ENCODE results near the gene CHRNE.
"Not testable (repeated sequence)": the region's sequence is repeated elsewhere in the genome, so short reads cannot be mapped to it uniquely, and the experiment has no call there.

CHRNE gene

GRCh38 chr17:4926577-4927335, 23.9 kb upstream of the CHRNE start:
- H3K36me3 ChIP-seq (ENCODE audit: control insufficient read depth, insufficient read depth, low read length); H3K27ac ChIP-seq (ENCODE audit: low read depth, low read length, severe bottlenecking); H3K9me3 ChIP-seq (ENCODE audit: control insufficient read depth, low read length); H3K4me3 ChIP-seq (ENCODE audit: extremely low read depth, insufficient read depth, low read length, poor library complexity, severe bottlenecking); H3K4me1 ChIP-seq (ENCODE audit: control insufficient read depth, insufficient read depth, low read length, poor library complexity, severe bottlenecking): not testable (repeated sequence)
- 91% methylated on average over 20 to 23 of the region's 24 CpGs for WGBS, 2 experiments (ENCODE audit: insufficient coverage in 2 of 2)

DNA sequence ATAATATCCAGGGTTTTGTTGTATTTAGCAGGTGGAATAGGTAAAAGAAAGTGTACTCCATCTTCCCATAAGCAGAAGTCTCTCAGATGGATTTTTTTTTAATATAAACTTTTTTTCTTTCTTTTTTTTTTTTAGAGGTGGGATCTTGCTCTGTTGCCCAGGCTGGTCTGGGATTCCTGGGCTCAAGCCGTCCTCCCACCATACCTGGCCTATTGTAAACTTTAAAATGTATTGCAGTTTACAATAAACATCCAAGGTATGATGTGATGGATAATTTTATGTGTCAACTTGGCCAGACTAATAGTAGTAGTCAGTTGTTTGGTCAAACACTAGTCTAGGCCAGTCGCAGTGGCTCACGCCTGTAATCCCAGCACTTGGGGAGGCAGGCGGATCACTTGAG, 18.4 kb upstream of the CHRNE start:
- Histone ChIP-seq H3K9me3 (ENCODE audit: control insufficient read depth, low read length) (no peaks in the 10 kb centered on the region), H3K27ac (ENCODE audit: low read depth, low read length, severe bottlenecking) (no peak overlapping the region), H3K4me3 (ENCODE audit: extremely low read depth, insufficient read depth, low read length, poor library complexity, severe bottlenecking) (no peak overlapping the region), H3K36me3 (ENCODE audit: control insufficient read depth, insufficient read depth, low read length) (no peaks in the 10 kb centered on the region), H3K4me1 (ENCODE audit: control insufficient read depth, insufficient read depth, low read length, poor library complexity, severe bottlenecking) (no peaks in the 10 kb centered on the region)
- WGBS, 2 experiments (ENCODE audit: insufficient coverage in 2 of 2) = 79% methylated on average over 3 of the region's 4 CpGs; no CpG with 5 or more reads in 1 of the 2 experiments

- Histone ChIP-seq H3K27ac (ENCODE audit: low read depth, low read length, severe bottlenecking) (no peak overlapping the region), H3K4me1 (ENCODE audit: control insufficient read depth, insufficient read depth, low read length, poor library complexity, severe bottlenecking) (no peaks in the 10 kb centered on the region), H3K4me3 (ENCODE audit: extremely low read depth, insufficient read depth, low read length, poor library complexity, severe bottlenecking) (no peak overlapping the region), H3K36me3 (ENCODE audit: control insufficient read depth, insufficient read depth, low read length) (no peaks in the 10 kb centered on the region), H3K9me3 (ENCODE audit: control insufficient read depth, low read length) (no peaks in the 10 kb centered on the region)
- WGBS, 2 experiments (ENCODE audit: insufficient coverage in 2 of 2) = 99 to 100% methylated on average over 6 to 9 of the region's 10 CpGs
Observed at GRCh38 chr17:4920351-4921048, 17.6 kb upstream of the CHRNE start.

DNA sequence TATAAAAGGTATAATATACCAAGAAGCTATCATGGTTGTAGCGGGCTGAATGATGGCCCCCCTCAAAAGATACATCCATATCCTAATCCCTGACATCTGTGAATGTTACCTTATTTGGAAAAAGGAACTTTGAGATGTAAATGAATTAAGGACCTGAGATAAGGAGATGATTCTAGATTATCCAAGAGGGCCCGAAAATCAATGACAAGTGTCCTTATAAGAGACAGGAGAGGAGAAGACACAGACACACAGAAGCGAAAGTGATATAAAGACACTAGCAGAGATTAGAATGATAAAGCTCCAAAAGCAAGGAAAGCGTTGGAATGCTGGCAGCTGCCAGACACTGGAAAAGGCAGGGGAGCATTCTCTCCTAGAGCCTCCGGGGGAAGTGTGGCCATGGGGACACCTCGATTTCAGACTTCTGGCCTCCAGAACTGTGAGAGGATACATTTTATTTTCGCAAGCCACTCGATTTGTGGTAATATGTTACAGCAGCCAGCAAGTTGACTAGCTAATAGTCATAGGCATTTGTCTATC, 16.7 kb upstream of the CHRNE start:
- Histone ChIP-seq H3K27ac (ENCODE audit: low read depth, low read length, severe bottlenecking) (no peak overlapping the region), H3K4me1 (ENCODE audit: control insufficient read depth, insufficient read depth, low read length, poor library complexity, severe bottlenecking) (no peaks in the 10 kb centered on the region), H3K9me3 (ENCODE audit: control insufficient read depth, low read length) (no peaks in the 10 kb centered on the region), H3K36me3 (ENCODE audit: control insufficient read depth, insufficient read depth, low read length) (no peaks in the 10 kb centered on the region), H3K4me3 (ENCODE audit: extremely low read depth, insufficient read depth, low read length, poor library complexity, severe bottlenecking) (no peak overlapping the region)
- 60 to 64% methylated on average over 4 to 5 of the region's 8 CpGs for WGBS, 2 experiments (ENCODE audit: insufficient coverage in 2 of 2)

DNA sequence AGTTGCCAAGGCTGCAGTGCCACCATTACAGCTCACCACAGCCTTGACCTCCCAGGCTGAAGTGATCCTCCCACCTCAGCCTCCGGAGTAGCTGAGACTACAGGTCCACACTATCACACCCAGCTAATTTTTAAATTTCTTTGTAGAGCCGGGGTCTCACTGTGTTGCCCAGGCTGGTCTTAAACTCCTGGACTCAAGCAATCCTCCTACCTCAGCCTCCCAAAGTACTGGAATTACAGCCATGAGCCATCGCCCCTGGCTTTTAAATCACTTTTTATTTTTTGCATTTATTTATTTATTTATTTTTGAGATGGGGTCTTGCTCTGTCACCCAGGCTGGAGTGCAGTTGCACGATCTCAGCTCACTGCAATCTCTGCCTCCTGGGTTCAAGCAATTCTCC, 11.7 kb upstream of the CHRNE start:
- 94 to 97% methylated on average over 3 of the region's 4 CpGs for WGBS, 2 experiments (ENCODE audit: insufficient coverage in 2 of 2)

DNA sequence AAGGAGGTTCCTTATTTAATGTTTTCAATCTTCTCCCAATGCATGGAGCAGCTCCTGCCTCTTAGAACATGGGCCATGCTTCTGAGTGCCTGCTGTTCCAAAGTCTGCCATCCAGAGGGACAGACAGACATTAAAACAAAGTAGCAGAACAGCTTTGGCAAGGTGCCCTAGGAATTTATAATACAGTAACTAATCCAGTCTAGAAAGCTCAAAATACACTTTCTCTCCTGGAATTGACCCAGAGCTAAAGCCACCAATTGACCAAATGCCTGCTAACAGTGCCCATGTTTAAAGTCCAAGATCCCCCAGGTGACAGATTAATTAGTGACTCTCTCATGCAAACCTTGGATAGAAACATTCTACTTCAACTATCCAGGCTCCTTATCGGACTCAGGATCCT, 11.1 kb upstream of the CHRNE start:
- WGBS, 2 experiments (ENCODE audit: insufficient coverage in 2 of 2) = 100% methylated on average over 1 of the region's 1 CpG; no CpG with 5 or more reads in 1 of the 2 experiments
- no peaks in the 10 kb centered on the region for H3K4me1 ChIP-seq (ENCODE audit: control insufficient read depth, insufficient read depth, low read length, poor library complexity, severe bottlenecking)
- H3K4me3 ChIP-seq (ENCODE audit: extremely low read depth, insufficient read depth, low read length, poor library complexity, severe bottlenecking) = no peak overlapping the region
- H3K9me3 ChIP-seq (ENCODE audit: control insufficient read depth, low read length) = no peaks in the 10 kb centered on the region
- no peaks in the 10 kb centered on the region for H3K36me3 ChIP-seq (ENCODE audit: control insufficient read depth, insufficient read depth, low read length)
- H3K27ac ChIP-seq (ENCODE audit: low read depth, low read length, severe bottlenecking) = no peak overlapping the region

More for the DNA sequence above, 11.7 kb upstream of the CHRNE start:
- H3K9me3 ChIP-seq (ENCODE audit: control insufficient read depth, low read length); H3K4me3 ChIP-seq (ENCODE audit: extremely low read depth, insufficient read depth, low read length, poor library complexity, severe bottlenecking); H3K27ac ChIP-seq (ENCODE audit: low read depth, low read length, severe bottlenecking); H3K36me3 ChIP-seq (ENCODE audit: control insufficient read depth, insufficient read depth, low read length); H3K4me1 ChIP-seq (ENCODE audit: control insufficient read depth, insufficient read depth, low read length, poor library complexity, severe bottlenecking): not testable (repeated sequence)

GRCh38 chr17:4908711-4909496, 6.0 kb upstream of the CHRNE start:
- Histone ChIP-seq H3K4me3 (ENCODE audit: extremely low read depth, insufficient read depth, low read length, poor library complexity, severe bottlenecking) (no peak overlapping the region), H3K9me3 (ENCODE audit: control insufficient read depth, low read length) (no peaks in the 10 kb centered on the region), H3K27ac (ENCODE audit: low read depth, low read length, severe bottlenecking) (peak overlapping the region; percentile 68), H3K4me1 (ENCODE audit: control insufficient read depth, insufficient read depth, low read length, poor library complexity, severe bottlenecking) (peaks cover 10% of the 10 kb centered on the region), H3K36me3 (ENCODE audit: control insufficient read depth, insufficient read depth, low read length) (no peaks in the 10 kb centered on the region)
- WGBS, 2 experiments (ENCODE audit: insufficient coverage in 2 of 2) = 37% methylated on average over 17 to 18 of the region's 20 CpGs

- peak overlapping the region; percentile 68 for H3K27ac ChIP-seq (ENCODE audit: low read depth, low read length, severe bottlenecking)
- 34% methylated on average over 9 to 10 of the region's 10 CpGs for WGBS, 2 experiments (ENCODE audit: insufficient coverage in 2 of 2)
- H3K4me1 ChIP-seq (ENCODE audit: control insufficient read depth, insufficient read depth, low read length, poor library complexity, severe bottlenecking) = peaks cover 10% of the 10 kb centered on the region
- no peaks in the 10 kb centered on the region for H3K9me3 ChIP-seq (ENCODE audit: control insufficient read depth, low read length)
- H3K4me3 ChIP-seq (ENCODE audit: extremely low read depth, insufficient read depth, low read length, poor library complexity, severe bottlenecking) = no peak overlapping the region
- no peaks in the 10 kb centered on the region for H3K36me3 ChIP-seq (ENCODE audit: control insufficient read depth, insufficient read depth, low read length)
Observed at GRCh38 chr17:4908301-4908700, 5.4 kb upstream of the CHRNE start.

DNA sequence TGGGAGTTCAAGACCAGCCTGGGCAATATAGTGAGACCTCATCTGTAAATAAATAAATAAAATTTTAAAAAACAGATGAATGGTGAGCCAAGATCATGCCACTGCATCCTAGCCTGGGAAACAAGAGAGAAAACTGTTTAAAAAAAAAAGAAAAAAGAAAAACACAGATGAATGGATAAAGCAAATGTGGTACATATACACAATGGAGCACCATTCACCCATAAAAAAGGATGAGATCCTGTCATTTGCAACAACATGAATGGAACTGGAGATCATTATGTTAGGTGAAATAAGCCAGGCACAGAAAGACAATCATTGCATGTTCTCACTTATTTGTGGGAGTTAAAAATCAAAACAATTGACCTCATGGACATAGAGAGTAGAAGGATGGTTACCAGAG, 3.7 kb upstream of the CHRNE start:
- H3K9me3 ChIP-seq (ENCODE audit: control insufficient read depth, low read length); H3K4me1 ChIP-seq (ENCODE audit: control insufficient read depth, insufficient read depth, low read length, poor library complexity, severe bottlenecking); H3K36me3 ChIP-seq (ENCODE audit: control insufficient read depth, insufficient read depth, low read length); H3K27ac ChIP-seq (ENCODE audit: low read depth, low read length, severe bottlenecking); H3K4me3 ChIP-seq (ENCODE audit: extremely low read depth, insufficient read depth, low read length, poor library complexity, severe bottlenecking): not testable (repeated sequence)

- peaks cover 27% of the 10 kb centered on the region for H3K36me3 ChIP-seq (ENCODE audit: control insufficient read depth, insufficient read depth, low read length)
- peaks cover 4% of the 10 kb centered on the region for H3K9me3 ChIP-seq (ENCODE audit: control insufficient read depth, low read length)
- H3K4me1 ChIP-seq (ENCODE audit: control insufficient read depth, insufficient read depth, low read length, poor library complexity, severe bottlenecking) = no peaks in the 10 kb centered on the region
- H3K4me3 ChIP-seq (ENCODE audit: extremely low read depth, insufficient read depth, low read length, poor library complexity, severe bottlenecking) = no peak overlapping the region
- H3K27ac ChIP-seq (ENCODE audit: low read depth, low read length, severe bottlenecking) = no peak overlapping the region
- WGBS, 2 experiments (ENCODE audit: insufficient coverage in 2 of 2) = 84 to 91% methylated on average over 4 to 5 of the region's 8 CpGs
Observed at GRCh38 chr17:4902540-4902939, 358 bp downstream of the CHRNE start.
